Measurements from ENCODE around the gene LIMS1. TPM values are rescaled to one million over a fixed set of nuclear protein-coding genes. Genes with fewer than 3 reads are reported as not detected.

Gene LIMS1
- total and polyA plus RNA-seq, 2 donors (not counting 3 experiments of a cell fraction or from before 2014, with no cell fraction given): 153 to 229 TPM

DNA sequence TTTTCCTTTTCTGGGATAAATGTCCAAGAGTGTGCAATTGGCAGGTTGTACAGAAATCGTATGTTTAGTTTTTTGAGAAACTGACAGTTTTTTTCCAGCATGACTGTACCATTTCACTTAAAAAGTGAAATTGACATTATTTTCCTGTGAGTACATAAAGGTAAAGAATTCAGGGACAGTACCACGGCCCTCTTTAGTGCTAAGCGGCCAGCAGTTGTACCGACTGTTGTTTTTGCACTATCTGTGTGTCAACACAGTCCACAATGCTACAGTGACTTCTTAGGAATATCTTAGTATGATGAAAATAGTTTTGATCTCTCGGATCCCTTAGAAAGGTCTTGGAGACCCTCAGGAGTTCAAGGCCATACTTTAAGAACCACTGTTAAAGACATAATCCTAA, 2.6 kb downstream of the LIMS1 start:
- intact Hi-C loops (cut with micrococcal nuclease): loop anchor here (5.0 kb wide), 1 partner anchor 100 kb away; no protein-coding TSS in a partner anchor
- no peak for DNase-seq (ENCODE audit: low read depth, low spot score)
- H3K27me3 ChIP-seq (ENCODE audit: control insufficient read depth in 2 of 2, insufficient read depth in 2 of 2, low read length in 2 of 2): no peaks in the 10 kb centered on the region
- no TSS peak for BruUV-seq (replicated peaks)
- no peak overlapping the region for H3K9ac ChIP-seq (replicated peaks; ENCODE audit: extremely low read depth, insufficient read depth, low read length)
- no peaks in the 10 kb centered on the region for H3K9me3 ChIP-seq (replicated peaks; ENCODE audit: control insufficient read depth, insufficient read depth, low read length)
- no peaks in the 10 kb centered on the region for H4K20me1 ChIP-seq (replicated peaks; ENCODE audit: control insufficient read depth, extremely low read depth, insufficient read depth, low read length)
- H3K4me3 ChIP-seq (replicated peaks in 1 of 3; ENCODE audit: insufficient read depth in 1 of 3, low read depth in 1 of 3, low read length in 3 of 3): no peak overlapping the region
- peaks cover 25% of the 10 kb centered on the region for H3K4me1 ChIP-seq (ENCODE audit: control insufficient read depth, extremely low read depth, insufficient read depth, low read length)
- dilution Hi-C loops (cut with MboI; ENCODE audit: extremely low pct_ligation_motif_present, low sequenced_read_pairs): no loop called here
- H3K27ac ChIP-seq (ENCODE audit: insufficient read depth, low read depth, low read length): no peak overlapping the region
- H3K9me1 ChIP-seq (replicated peaks; ENCODE audit: control insufficient read depth, extremely low read depth, insufficient read depth, low read length): no peaks in the 10 kb centered on the region
- H2AFZ ChIP-seq (ENCODE audit: low read depth, low read length): no peak overlapping the region
- ChIA-PET CTCF (interaction anchor here (1.3 kb wide), 1 partner anchor 47 kb away, joined by 8 read pairs; no protein-coding TSS in a partner anchor), POLR2A (no interaction called here)
- no peak for FAIRE-seq
- no peaks in the 10 kb centered on the region for H3K36me3 ChIP-seq (ENCODE audit: control insufficient read depth in 2 of 2, extremely low read depth in 1 of 2, insufficient read depth in 2 of 2, low read length in 2 of 2)
- H3K79me2 ChIP-seq (ENCODE audit: control insufficient read depth, insufficient read depth, low read length): peaks cover 62% of the 10 kb centered on the region
- TF ChIP-seq JUN (IDR thresholded peaks at IDR 0.05; ENCODE audit: borderline replicate concordance, insufficient read depth, insufficient read length, low read depth) (no peak), POLR2A (IDR thresholded peaks at IDR 0.05; ENCODE audit: low read depth, low read length) (no peak), MYC (IDR thresholded peaks at IDR 0.05; ENCODE audit: low read depth, low read length) (no peak)
- TF ChIP-seq, protein P1, sequence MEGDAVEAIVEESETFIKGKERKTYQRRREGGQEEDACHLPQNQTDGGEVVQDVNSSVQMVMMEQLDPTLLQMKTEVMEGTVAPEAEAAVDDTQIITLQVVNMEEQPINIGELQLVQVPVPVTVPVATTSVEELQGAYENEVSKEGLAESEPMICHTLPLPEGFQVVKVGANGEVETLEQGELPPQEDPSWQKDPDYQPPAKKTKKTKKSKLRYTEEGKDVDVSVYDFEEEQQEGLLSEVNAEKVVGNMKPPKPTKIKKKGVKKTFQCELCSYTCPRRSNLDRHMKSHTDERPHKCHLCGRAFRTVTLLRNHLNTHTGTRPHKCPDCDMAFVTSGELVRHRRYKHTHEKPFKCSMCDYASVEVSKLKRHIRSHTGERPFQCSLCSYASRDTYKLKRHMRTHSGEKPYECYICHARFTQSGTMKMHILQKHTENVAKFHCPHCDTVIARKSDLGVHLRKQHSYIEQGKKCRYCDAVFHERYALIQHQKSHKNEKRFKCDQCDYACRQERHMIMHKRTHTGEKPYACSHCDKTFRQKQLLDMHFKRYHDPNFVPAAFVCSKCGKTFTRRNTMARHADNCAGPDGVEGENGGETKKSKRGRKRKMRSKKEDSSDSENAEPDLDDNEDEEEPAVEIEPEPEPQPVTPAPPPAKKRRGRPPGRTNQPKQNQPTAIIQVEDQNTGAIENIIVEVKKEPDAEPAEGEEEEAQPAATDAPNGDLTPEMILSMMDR (IDR thresholded peaks at IDR 0.05; ENCODE audit: extremely low read depth in 1 of 2, insufficient read depth in 1 of 2, low read depth in 1 of 2, low read length in 2 of 2): no peak
- H3K4me2 ChIP-seq (ENCODE audit: insufficient read depth, low read length): no peak overlapping the region

DNA sequence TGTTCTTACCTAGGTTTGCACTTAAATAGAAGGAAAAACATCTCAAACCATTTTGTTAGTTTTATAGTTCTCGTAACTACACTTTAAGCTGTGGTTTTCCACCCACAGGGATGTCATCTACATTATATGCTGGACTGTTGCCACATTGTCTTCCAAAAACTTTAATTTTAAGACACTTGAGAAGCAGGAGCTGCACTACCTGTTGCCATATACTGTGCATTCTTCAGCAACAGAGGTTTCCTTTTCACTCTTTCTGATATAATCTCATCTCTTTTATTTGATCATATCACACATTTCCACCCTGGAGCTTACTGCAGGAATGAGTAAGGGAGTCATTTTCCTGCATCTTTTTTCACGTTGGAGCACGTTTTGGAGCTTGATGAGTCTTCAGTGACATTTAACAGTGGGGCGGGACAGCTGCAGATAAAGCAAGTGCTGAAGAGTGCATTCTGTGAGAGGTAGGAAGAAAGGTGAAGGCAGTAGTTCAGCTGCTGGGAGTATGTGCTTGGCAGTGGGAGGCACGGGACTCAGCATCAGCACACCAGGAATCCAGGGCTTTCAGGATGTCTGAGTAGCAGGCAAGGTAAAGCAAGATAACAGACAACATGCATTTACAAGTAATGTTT, 3.8 kb downstream of the LIMS1 start:
- dilution Hi-C loops (cut with MboI; ENCODE audit: extremely low pct_ligation_motif_present, low sequenced_read_pairs) (no loop called here), intact Hi-C loops (cut with micrococcal nuclease) (loop anchor here (5.0 kb wide), 1 partner anchor 99 kb away; no protein-coding TSS in a partner anchor)
- H3K27ac ChIP-seq (ENCODE audit: insufficient read depth, low read depth, low read length): no peak overlapping the region
- no peaks in the 10 kb centered on the region for H4K20me1 ChIP-seq (replicated peaks; ENCODE audit: control insufficient read depth, extremely low read depth, insufficient read depth, low read length)
- peaks cover 34% of the 10 kb centered on the region for H3K4me1 ChIP-seq (ENCODE audit: control insufficient read depth, extremely low read depth, insufficient read depth, low read length)
- no peak overlapping the region for H2AFZ ChIP-seq (ENCODE audit: low read depth, low read length)
- no peak for FAIRE-seq
- BruUV-seq (replicated peaks): no TSS peak
- H3K9ac ChIP-seq (replicated peaks; ENCODE audit: extremely low read depth, insufficient read depth, low read length): no peak overlapping the region
- no peaks in the 10 kb centered on the region for H3K36me3 ChIP-seq (ENCODE audit: control insufficient read depth in 2 of 2, extremely low read depth in 1 of 2, insufficient read depth in 2 of 2, low read length in 2 of 2)
- H3K9me3 ChIP-seq (replicated peaks; ENCODE audit: control insufficient read depth, insufficient read depth, low read length): no peaks in the 10 kb centered on the region
- POLR2A ChIA-PET: no interaction called here
- no peak overlapping the region for H3K4me2 ChIP-seq (ENCODE audit: insufficient read depth, low read length)
- no peak for DNase-seq (ENCODE audit: low read depth, low spot score)
- CTCF ChIA-PET: interaction anchor here (1.1 to 1.3 kb wide), 2 partner anchors 45 to 99 kb away, joined by 3 to 8 read pairs; no protein-coding TSS in a partner anchor
- no peaks in the 10 kb centered on the region for H3K9me1 ChIP-seq (replicated peaks; ENCODE audit: control insufficient read depth, extremely low read depth, insufficient read depth, low read length)
- H3K79me2 ChIP-seq (ENCODE audit: control insufficient read depth, insufficient read depth, low read length): peaks cover 73% of the 10 kb centered on the region
- H3K4me3 ChIP-seq (replicated peaks in 1 of 3; ENCODE audit: insufficient read depth in 1 of 3, low read depth in 1 of 3, low read length in 3 of 3): no peak overlapping the region
- TF ChIP-seq, protein P1 (IDR thresholded peaks at IDR 0.05; ENCODE audit: extremely low read depth in 1 of 2, insufficient read depth in 1 of 2, low read depth in 1 of 2, low read length in 2 of 2): no peak
- TF ChIP-seq FOS (IDR thresholded peaks at IDR 0.05; ENCODE audit: borderline replicate concordance, insufficient read depth, low read length) (no peak), GATA2 (IDR thresholded peaks at IDR 0.05; ENCODE audit: insufficient read depth, insufficient read length, low read depth, low read length) (no peak)
- TF ChIP-seq, protein P2, sequence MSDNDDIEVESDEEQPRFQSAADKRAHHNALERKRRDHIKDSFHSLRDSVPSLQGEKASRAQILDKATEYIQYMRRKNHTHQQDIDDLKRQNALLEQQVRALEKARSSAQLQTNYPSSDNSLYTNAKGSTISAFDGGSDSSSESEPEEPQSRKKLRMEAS (IDR thresholded peaks at IDR 0.05; ENCODE audit: insufficient read depth, insufficient read length): no peak
- no peaks in the 10 kb centered on the region for H3K27me3 ChIP-seq (ENCODE audit: control insufficient read depth in 2 of 2, insufficient read depth in 2 of 2, low read length in 2 of 2)

All from endothelial cell of umbilical vein (primary cell).